NB4 (cell line): ENCODE measurements around the gene RAVER2.

ENCODE experiments used
- CTCF ChIP-seq: IDR thresholded peaks from one replicate; pipeline ENCODE4 v1.5.1; 2012; ENCODE audit warnings: low read depth, low read length
- MAX ChIP-seq: IDR thresholded peaks from 2 replicates; pipeline ENCODE4 v1.6.1; 2011; ENCODE audit warnings: low read depth, low read length
- MYC ChIP-seq: IDR thresholded peaks from 2 replicates; pipeline ENCODE4 v1.6.1; 2011; ENCODE audit warnings: low read depth, low read length
- POLR2A ChIP-seq: IDR thresholded peaks from 2 replicates; pipeline ENCODE4 v1.6.1; 2011; ENCODE audit warnings: mild to moderate bottlenecking; ENCODE audit not compliant: insufficient read length; ENCODE audit errors: extremely low read depth

GRCh38 chr1:64844609-64845008, 99.7 kb downstream of the RAVER2 start:
- TF ChIP-seq POLR2A (no peak), CTCF (no peak), MAX (no peak), MYC (no peak)
